NCI-H2227 (cell line): ENCODE results near the gene EIPR1.

Source experiments
- DNase-seq: peaks from one replicate; lab custom pipeline; 2025; ENCODE audit not compliant: unreplicated experiment; lab: John Stamatoyannopoulos, UW

EIPR1 gene

GRCh38 chr2:3256157-3256556, 121.5 kb downstream of the EIPR1 start:
- DNase-seq, result no peak

DNA sequence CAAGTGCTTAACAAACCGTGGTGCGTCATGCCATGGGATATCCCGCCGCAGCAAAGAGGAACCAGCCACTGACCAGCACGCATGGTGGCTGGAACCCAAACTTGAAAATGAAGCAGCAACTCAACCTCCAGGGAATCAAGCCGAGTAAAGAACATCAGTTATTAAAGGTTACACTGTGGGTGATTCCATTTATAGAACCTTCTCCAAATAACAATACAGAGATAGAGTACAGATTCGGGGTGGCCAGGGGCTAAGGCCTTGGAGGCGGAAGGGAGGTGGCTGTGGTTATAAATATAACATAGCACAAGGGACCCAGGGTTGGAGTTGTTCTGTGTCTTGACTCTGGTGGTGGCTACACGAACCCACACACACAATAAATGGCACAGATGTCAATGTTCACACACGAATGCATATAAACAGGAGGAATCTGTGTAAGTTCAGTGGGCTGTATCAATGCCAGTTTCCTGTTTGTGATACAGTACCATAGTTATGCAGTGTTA, 123.1 kb downstream of the EIPR1 start:
- DNase-seq, result no peak

- no peak for DNase-seq
Measured at GRCh38 chr2:3253913-3254441, 123.6 kb downstream of the EIPR1 start.

- DNase-seq, result no peak
Measured at GRCh38 chr2:3251946-3252345, 125.7 kb downstream of the EIPR1 start.

DNA sequence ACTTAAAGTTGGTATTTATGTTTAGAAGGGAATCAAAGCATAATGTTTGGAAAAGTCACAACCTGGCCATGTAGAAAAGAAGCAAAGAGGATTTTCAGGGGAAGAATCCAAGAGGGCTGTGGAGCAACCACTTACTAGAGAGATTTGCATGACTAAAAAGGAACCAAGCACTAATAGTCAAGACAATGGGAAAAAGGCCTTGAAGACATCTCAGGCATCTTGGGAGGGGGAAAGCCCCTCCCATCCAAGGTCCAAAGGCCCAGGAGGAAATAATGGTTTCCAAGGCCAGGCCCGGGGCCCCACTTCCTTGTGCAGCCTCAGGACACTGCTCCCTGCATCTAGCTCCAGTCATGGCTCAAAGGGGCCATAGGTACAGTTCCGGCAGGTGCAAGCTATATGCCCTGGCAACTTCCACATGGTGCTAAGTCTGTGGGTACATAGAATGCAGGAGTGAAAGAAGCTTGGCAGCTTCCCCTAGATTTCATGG, 128.1 kb downstream of the EIPR1 start:
- DNase-seq, result no peak

DNA sequence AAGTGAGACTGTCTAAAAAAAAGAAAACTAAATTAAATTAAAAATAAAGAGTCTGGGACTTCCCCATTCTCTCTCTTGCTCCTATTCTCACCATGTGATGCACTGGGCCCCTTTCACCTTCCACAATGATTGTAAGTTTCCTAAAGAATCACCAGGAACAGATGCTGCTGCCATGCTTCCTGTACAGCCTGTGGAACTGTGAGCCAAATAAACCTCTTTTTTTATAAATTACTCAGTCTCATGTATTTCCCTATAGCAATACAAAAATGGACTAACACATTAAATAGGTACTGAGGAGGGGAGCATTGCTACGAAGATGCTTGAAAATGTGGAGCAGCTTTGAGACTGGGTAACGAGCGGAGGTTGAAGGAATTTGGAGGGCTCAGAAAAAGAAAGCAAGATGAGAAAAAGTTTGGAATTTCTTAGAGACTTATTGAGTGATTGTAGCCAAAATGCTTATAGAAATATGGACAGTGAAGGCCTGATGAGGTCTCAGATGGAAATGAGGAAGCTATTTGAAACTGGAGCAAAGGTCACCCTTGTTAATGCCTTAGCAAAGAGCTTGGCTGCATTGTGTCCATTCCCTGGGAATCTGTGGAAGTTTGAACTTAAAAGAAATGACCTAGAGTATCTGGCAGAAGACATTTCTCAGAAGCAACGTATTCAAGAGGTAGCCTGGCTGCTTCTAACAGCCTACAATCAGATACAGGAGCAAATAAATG, 128.7 kb downstream of the EIPR1 start:
- DNase-seq, result no peak

DNA sequence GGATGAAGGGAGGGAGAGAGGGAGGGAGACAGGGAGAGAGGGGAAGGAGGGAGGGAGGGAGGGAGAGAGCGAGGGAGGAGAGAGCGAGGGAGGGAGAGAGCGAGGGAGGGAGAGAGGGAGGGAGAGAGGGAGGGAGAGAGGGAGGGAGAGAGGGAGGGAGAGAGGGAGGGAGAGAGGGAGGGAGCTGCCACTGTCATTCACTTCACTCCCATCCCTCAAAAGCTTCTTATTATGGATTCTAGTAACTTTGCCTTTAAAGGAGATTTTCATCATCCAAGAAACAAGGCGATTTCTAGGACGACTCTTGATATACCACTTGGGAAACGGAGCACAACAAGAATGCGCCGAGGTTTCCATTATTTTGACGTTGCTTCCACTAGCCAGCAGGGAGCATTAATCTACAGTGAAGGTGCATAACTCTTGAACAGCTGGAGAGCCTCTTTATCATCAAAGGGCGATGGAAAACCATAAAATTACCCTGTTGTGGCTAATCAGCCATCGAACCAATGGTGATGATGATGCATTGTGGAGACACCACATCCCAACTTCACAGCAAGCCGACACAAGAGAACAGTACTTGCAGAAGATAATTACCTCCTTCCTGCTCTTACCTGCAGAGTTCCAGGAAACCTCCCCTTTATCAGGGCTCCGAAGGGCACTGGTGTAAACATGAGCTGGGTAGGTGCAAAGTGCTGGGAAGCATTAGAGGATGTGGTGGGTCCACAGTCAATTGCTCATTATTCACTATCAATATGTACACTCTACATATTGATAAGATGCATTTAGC, 130.5 kb downstream of the EIPR1 start:
- DNase-seq, result peak; percentile 47

- DNase-seq, result no peak
Measured at GRCh38 chr2:3246406-3246805, 131.2 kb downstream of the EIPR1 start.

DNA sequence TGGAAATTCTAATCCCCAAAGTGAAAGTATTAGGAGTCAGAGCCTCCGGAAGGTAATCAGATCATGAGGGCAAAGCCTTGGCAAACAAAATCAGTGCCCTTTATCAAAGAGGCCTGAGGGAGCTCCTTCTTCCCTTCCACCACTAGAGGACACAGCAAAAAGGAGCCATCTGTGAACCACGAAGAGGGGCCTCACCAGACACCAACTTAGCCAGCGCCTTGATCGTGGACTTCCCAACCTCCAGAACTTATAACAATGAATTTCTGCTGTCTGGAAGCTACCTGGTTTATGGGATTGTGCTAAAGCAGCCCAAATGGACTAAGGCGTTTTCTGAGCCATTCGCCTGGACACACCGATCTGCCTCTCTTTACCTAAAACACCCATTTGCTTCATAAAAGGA, 133.1 kb downstream of the EIPR1 start:
- no peak for DNase-seq

DNA sequence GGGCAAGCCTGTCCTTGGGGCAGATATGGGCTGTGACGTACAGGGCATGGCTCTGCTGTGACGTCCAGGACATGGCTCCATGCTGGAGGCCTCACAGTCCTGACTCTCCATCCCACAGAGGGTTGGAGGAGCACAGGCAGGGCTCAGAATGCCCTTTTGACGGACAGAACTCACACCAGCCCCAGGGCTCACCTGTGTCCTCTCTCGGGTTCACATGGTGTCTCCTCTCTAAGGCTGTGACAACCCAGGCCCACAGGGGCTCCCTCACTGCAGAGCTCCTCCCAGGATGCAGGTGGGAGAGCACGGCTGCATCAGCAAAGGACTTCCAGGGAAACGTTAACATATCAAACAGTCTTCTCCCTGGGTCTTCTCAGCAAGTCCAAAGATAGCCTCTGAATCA, 133.8 kb downstream of the EIPR1 start:
- no peak for DNase-seq

GRCh38 chr2:3242747-3243369, 134.8 kb downstream of the EIPR1 start:
- no peak for DNase-seq

GRCh38 chr2:3241971-3242746, 135.5 kb downstream of the EIPR1 start:
- DNase-seq, result no peak

DNA sequence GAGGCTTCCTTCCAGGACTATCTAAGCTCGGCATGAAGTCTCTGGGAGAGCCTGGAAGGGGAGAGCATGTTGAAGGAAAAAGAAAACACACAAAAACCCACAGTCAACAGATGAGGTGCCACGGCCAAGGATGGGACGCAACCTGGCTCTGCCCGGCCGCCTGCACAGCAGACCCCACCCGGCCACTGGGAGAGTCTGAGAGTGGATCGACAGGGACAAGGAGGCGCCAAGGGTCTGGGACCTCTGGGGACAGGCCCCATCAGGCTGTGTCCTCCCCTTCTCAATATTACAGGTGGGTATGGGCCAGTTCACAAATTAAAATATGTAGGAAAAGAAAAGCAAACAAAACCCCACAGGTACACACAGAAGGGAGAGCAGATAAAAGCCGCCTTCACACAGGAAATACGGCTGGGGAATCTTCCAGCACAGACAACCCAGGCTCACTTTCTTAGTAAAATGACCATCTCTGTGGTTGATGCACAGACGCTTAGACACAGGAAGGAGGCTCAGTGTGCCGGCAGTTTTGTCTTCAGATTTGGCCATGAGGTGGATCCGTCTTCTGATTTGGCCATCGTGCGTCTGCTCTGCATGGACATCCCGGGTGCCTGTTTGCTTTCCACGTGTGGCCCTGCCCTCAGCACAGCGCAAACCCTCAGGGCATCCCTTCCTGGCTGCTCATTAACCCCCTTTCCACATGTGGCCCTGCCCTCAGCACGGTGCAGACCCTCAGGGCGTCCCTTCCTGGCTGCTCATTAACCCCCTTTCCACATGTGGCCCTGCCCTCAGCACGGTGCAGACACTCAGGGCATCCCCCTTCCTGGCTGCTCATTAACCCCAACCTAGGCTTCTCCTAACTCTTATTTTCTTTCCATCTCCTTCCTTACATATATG, 138.4 kb downstream of the EIPR1 start:
- no peak for DNase-seq

- no peak for DNase-seq
Measured at GRCh38 chr2:3236300-3237045, 141.1 kb downstream of the EIPR1 start.

DNA sequence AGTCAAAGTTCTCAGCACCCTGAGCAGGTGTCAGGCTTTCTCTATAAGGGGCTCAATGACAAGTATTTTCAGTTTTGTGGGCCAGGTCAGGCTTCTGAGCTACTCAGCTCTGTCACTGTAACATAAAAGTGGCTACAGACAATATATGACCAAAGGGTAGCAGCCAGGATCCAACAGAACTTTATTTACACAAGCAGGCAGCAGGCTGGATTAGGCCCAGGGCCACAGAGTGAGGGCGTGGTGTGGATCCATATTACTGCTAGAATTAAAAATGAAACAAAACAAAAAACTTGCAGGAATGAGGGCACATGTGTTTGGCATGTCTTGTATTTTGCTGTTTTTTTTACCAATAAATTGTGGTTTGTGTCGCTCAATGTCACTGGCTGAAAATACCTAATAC, 143.7 kb downstream of the EIPR1 start:
- DNase-seq, result no peak

- DNase-seq, result no peak
Measured at GRCh38 chr2:3229221-3229620, 148.4 kb downstream of the EIPR1 start.

DNA sequence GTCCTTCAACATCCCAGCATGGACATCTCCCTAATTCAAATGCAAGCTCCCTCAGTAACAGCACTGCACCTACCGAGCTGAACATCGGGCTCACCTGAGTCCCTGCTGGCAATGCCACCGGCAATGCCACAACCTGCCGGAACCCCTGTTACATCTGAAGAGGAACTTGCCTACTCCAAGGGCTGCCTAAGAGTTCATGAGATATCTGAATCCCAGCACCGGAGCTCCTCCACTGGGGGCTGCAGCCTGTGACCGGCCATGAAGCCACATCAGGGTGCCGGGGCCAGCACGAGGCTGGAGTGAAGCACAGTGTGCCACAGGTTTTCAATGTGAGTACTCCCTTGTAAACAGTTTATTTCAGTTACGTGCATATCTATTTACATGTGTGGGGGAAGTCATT, 152.9 kb downstream of the EIPR1 start:
- no peak for DNase-seq

DNA sequence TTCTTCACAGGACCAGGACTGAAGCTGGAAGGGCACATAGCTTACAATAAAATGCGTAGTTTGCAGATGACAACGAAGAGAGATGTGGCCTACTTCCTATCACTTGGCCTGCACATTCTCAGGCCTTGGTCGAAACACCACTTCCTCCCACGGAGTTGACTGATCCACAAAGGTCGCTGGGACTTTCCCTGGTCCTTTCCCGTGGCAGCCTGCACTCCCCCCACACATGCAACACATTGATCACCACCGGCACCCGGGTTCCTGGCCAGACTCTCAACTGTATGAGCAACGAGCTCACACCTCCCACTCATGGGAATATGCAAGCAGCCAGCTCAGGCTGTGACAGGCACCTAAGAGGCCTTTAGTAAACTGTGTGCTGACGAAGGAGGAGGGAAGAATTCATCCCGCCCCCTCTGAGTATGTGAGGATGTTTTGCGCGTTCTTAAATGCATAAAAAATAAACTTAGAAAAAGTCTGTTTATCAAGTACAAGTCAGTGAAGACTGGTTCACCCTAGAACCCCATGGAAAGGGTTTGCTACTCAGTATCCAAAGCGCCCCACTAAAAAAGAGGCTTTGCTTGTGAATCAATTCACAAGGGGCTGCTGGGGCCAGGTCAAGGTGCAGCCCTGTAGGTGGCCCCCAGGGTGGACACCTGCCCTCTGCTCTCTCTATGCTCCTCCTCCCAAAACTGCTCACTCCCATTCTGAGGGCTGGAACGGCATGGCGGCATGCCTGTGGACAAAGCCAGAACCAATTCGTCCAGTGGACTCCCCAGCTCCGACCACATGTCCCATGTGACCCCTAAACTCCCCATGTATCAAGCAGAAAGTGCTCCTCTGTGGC, 154.3 kb downstream of the EIPR1 start:
- no peak for DNase-seq
